GM21447 (cell line): Measurements from ENCODE around the gene AGA.

Source experiments
- ATAC-seq: cut with Tn5 transposase; IDR thresholded peaks from one replicate; pipeline ENCODE4 v1.9.1; 2021; ENCODE audit not compliant: unreplicated experiment

Gene AGA

GRCh38 chr4:177441803-177442622 is at the start of gene AGA:
TSS of gene AGA (minus strand) at chr4:177442437. CDS start at chr4:177442375, 62 bp downstream.
- peak; percentile 85 for ATAC-seq

- no peak for ATAC-seq
Measured at GRCh38 chr4:177492022-177492421, 49.8 kb upstream of the AGA start.

DNA sequence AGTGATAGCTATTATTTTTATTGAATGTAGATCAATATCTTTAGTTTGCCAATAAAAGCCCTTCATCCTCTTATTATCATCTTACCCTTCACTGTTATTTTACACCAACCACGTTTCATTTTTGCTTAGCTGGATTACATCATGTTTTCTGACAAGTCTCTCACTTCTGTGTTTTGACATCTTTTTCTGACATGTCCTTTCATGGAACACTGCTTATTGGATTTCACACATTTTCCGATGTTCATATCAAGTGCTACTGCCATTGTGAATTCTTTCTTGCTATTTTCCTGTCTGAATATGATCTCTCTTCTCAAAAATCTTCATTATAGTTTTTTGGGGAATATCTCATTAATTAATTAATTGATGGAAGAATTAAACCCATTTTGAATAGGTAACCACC is 48.5 kb upstream of the AGA start:
- no peak for ATAC-seq

DNA sequence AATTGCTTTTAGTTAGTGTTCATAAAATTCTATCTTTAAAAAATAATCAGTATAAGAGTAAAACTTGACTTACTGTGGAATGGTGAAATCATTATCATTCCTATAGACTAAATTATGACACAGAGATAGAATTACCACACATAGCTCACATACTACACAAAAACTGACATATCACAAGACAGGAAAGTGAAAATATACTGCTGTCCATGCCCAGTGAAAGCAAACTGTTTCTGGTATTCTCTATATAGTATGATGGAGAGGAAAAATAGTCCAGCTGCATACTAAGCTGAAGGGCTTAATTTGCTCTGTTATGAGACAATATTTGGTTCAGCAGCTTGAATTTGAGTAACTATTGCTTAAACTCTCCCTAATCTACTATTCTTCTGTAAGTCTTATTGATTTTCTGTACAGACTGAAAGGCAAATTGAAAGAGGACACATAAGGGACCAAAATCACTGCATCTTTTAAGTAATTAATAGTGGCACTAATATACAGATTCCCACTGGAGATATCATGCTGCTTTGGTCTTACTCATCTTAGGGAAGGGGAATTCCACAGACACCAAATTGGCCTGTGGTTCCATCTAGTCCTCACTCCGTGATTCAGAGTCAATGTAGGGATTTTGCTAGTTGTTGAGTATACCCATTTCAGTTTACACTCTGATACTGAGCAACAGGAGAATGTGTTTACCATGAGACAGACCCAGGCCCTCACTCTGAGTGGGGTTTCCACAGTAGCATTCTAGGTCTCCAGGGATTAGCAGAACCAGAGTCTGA is 47.4 kb upstream of the AGA start:
- ATAC-seq, result no peak

- ATAC-seq, result no peak
Measured at GRCh38 chr4:177487977-177488376, 45.7 kb upstream of the AGA start.

- ATAC-seq, result no peak
Measured at GRCh38 chr4:177485528-177485927, 43.3 kb upstream of the AGA start.

- ATAC-seq, result no peak
Measured at GRCh38 chr4:177484613-177485021, 42.4 kb upstream of the AGA start.

DNA sequence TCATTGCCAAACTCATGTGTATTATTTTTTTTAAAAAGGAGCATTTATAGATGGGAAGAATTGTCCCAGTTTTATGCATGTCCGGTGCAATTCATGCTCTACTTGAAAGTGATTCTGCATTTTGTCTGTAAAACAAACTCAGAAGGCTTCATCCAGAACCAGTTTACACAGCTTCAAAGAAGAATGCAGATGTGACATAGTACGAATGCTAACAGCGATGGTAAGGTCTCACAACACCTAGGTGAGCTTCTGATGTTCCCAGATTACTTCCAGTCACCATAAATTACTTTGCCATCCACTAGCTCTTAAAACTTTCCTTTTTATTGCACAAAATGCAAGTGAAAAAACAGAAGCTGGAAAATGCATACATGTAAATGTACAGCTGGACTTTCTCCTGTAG is 41.5 kb upstream of the AGA start:
- ATAC-seq, result no peak

- no peak for ATAC-seq
Measured at GRCh38 chr4:177483271-177483670, 41.0 kb upstream of the AGA start.

- no peak for ATAC-seq
Measured at GRCh38 chr4:177482367-177482766, 40.1 kb upstream of the AGA start.

GRCh38 chr4:177480795-177481194 is 38.6 kb upstream of the AGA start:
- no peak for ATAC-seq

DNA sequence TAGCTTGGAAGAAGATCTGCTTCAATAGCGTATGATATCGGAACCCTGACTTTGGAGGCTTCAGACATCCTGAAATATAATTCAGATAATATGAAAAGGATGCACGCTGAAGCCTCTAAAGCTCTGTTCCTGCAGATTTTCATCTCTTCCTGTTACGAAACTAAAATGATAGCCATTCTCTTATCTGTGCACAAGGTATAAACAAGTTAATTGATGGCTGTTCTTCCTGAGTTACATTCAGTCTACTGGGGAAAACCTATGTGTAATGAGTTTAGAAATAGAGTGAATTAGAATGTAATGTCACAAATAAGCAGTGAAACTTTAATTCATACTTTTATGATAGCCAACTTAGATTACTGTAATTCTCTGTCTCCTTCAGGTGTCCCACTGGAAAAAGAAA is 36.8 kb upstream of the AGA start:
- no peak for ATAC-seq

DNA sequence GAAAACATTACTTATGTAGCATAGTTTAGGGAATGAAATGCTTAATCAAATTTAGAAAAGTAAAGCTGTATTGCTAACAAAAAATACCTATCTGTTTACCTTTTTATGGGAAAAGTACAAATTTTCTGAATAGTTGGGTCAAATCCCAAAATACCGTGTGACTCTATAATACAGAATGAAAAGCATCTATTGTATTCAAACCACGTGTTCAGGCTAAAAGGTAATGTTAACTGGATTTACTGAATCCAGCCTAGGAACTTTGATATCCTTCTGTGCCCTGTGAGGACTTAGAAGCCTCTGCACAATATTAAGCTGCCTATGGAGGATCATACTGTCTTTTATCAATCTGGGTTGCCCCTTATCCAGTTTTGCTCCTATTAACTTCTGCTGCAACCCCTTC is 36.3 kb upstream of the AGA start:
- no peak for ATAC-seq

- no peak for ATAC-seq
Measured at GRCh38 chr4:177473991-177474390, 31.8 kb upstream of the AGA start.

GRCh38 chr4:177464026-177464425 is 21.8 kb upstream of the AGA start:
- ATAC-seq, result no peak

GRCh38 chr4:177461606-177462005 is 19.4 kb upstream of the AGA start:
- ATAC-seq, result no peak

- ATAC-seq, result no peak
Measured at GRCh38 chr4:177460460-177460859, 18.2 kb upstream of the AGA start.

DNA sequence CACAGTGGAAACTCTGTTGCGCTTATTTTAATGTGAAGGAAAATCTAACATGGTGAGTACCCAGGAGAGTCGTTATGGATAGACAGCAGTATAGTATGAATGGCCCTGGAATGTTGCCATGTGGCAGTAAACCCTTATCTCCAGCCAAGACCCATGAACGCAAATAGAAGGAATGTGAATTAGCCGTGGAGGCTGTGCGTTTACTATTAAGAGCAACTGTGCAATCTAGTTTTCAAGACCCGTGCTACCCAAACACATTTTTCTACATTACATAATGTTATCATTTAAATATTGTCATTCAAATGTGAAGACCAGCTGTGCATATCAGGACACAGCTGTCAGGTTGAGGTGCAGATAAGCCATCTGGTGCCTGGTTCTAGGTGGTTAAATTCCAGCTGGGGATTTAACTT is 13.3 kb upstream of the AGA start:
- ATAC-seq, result no peak

DNA sequence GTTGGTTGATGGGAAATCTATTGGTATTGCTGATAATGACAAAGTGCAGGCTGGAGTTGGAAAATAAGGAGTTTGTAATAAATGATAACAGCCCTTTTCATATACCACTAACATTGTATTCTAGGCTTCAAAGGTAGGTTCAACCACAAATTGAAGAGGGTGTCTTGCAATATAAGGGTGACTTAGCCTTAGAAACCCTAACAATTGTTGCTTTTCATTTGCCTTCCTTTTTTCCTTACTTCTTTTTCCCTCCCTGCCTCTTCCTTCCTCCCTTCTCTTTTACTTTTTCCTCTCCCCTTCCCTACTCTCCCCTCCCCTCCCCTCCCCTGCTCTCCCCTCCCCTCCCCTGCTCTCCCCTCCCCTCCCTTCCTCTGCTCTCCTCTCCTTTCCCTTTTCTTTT is 10.9 kb upstream of the AGA start:
- ATAC-seq, result no peak

- no peak for ATAC-seq
Measured at GRCh38 chr4:177451108-177451500, 8.9 kb upstream of the AGA start.

GRCh38 chr4:177450426-177451107 is 8.3 kb upstream of the AGA start:
- no peak for ATAC-seq

- no peak for ATAC-seq
Measured at GRCh38 chr4:177448850-177449249, 6.6 kb upstream of the AGA start.
